Activated CD4-positive, alpha-beta memory T cell treated with anti-CD3 and anti-CD28 coated beads, Interleukin-2, amount 10 ng/mL, durations not matched to agents 7 days and 5 days (primary cell): ENCODE results near the gene CD2. TPM values are rescaled to one million over a fixed set of nuclear protein-coding genes. Genes with fewer than 3 reads are reported as not detected.

Source experiments
- CTCF ChIA-PET: fragments of 350-600 bp; sonication (Branson Sonifier 250); formaldehyde crosslinking; loops from one replicate; lab custom pipeline; 2021; ENCODE audit warnings: antibody characterized with exemption, inconsistent platforms; lab: Charles Lee
- POLR2A ChIA-PET: fragments of 350-600 bp; sonication (Branson Sonifier 250); formaldehyde crosslinking; loops from one replicate; lab custom pipeline; 2021; ENCODE audit warnings: antibody characterized with exemption; lab: Charles Lee
- DNase-seq: peaks from one replicate; pipeline ENCODE4 v3.0.0-alpha.2; 2020
- H3K27ac Mint-ChIP-seq: one replicate; pipeline ENCODE4 v1.8.0; 2021; ENCODE audit warnings: mild to moderate bottlenecking, mixed read lengths
- H3K27me3 Mint-ChIP-seq: one replicate; pipeline ENCODE4 v1.8.0; 2021; ENCODE audit warnings: mixed read lengths
- H3K36me3 Mint-ChIP-seq: one replicate; pipeline ENCODE4 v1.8.0; 2021; ENCODE audit warnings: low read depth, mixed read lengths
- H3K4me1 Mint-ChIP-seq: one replicate; pipeline ENCODE4 v1.8.0; 2021; ENCODE audit warnings: mixed read lengths
- H3K4me3 Mint-ChIP-seq: one replicate; pipeline ENCODE4 v1.8.0; 2021; ENCODE audit warnings: mild to moderate bottlenecking, mixed read lengths
- H3K9me3 Mint-ChIP-seq: one replicate; pipeline ENCODE4 v1.8.0; 2021; ENCODE audit warnings: mixed read lengths
- total RNA-seq, 2 experiments: library from RNA; stranded (reverse); gene quantifications; one replicate each; pipeline ENCODE4 v1.2.3, GENCODE V29; 2021

The CD2 gene
- total RNA-seq, 2 experiments from 2014 or later, result 329 to 340 TPM

DNA sequence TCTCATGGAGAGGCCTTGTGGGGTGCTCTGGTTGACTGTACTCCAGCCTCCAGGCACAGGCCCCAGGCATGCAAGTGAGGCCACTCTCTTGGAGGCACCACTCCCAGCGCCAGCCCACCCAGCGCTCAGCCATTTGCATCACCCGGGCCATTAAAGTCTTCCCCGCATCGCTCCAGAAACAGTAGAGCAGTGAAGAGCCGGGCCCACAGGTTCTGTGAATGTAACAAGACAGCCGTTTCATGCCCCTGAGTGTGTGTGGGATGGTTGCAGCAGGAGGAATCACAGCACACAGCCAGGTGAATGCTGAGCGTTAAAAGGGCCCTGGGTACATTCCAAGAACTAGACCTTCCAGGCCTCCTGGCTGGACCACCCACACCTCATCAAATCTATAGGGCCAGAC is 19.0 kb upstream of the CD2 start:
- no peak overlapping the region for H3K4me3 Mint-ChIP-seq
- peaks cover 4% of the 10 kb centered on the region for H3K36me3 Mint-ChIP-seq
- ChIA-PET CTCF (interaction anchor here (0.8 to 3.4 kb wide), 4 partner anchors 10 to 146 kb away, joined by 3 to 14 read pairs (median 8); no protein-coding TSS in a partner anchor), POLR2A (interaction anchor here (1.0 kb wide), 1 partner anchor 28 kb away, joined by 3 read pairs; no protein-coding TSS in a partner anchor)
- H3K27ac Mint-ChIP-seq, result no peak overlapping the region
- DNase-seq, result no peak
- H3K27me3 Mint-ChIP-seq, result no peaks in the 10 kb centered on the region
- no peaks in the 10 kb centered on the region for H3K9me3 Mint-ChIP-seq
- peaks cover 45% of the 10 kb centered on the region for H3K4me1 Mint-ChIP-seq

DNA sequence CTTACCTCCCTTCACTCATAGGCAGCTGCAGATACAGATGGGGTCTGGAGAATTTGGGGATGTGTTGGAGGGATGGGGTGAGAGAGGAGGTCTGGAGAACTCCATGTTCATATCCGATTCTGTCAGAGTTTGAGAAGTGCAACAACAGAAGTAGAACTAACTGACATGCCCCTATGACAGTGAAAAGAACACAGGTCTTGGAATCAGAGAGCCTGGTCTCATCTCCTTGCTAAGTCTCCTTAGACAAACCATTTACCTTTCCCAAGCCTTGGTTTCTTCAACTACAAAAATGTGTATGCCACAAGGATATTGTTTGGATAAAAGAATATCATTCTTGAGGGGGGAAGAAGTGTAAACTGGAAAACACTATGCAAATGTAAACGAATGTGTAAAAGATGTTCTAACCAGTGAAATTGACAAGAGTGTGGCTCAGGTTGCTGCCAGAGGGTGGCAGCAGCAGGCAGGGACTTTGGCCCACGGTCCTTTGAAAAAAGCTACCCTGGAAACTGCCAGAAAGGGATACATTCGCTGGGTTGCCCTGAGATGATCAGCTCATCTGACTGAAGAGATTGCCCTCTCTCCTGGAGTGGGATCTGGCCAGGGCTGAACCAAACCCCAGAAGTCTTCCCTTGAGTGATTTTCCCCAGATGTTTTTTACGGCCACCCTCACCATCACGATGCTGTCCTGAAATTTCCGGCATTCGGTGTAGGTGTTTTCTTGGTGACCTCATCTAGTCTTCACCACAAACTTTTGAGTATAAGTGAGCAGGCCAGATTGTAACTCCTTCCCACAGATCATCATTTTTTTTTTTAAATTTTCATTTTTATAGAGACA is 17.0 kb upstream of the CD2 start:
- Mint-ChIP-seq H3K27ac (peak overlapping the region; percentile 99), H3K27me3 (no peaks in the 10 kb centered on the region), H3K36me3 (peaks cover 17% of the 10 kb centered on the region), H3K9me3 (peaks cover 3% of the 10 kb centered on the region), H3K4me3 (peak overlapping the region; percentile 68), H3K4me1 (peaks cover 57% of the 10 kb centered on the region)
- POLR2A ChIA-PET, result interaction anchor here (0.7 to 7.4 kb wide), 19 partner anchors 9 to 321 kb away, joined by 3 to 283 read pairs (median 8); partner anchors contain the start of genes CD2 and TTF2
- peak; percentile 85 for DNase-seq
- CTCF ChIA-PET, result interaction anchor here (0.7 to 5.1 kb wide), 42 partner anchors 9 to 392 kb away, joined by 3 to 134 read pairs (median 6); partner anchors contain the start of genes CD2 and TTF2

DNA sequence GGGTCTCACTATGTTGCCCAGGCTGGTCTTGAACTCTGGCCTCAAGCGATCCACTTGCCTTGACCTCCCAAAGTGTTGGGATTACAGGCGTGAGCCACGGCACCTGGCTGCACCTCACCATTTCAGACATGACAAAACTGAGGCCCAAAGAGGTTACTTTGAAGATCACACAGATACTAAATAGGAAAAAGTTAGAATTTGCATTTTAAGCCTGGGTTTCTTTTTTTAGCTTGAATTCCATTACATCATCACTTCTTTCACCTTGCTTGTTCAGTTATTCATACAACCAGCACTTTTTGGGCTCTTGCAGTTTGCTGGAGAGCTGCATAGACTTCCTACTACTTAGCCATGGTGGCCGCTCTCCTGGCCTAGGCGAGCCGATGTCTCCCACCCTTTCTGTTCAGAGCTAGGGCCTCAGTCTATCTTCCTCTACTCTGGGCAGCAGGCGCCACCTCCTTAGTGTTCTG is 16.3 kb upstream of the CD2 start:
- Mint-ChIP-seq H3K36me3 (peaks cover 22% of the 10 kb centered on the region), H3K4me3 (peak overlapping the region; percentile 68), H3K27me3 (no peaks in the 10 kb centered on the region), H3K9me3 (peaks cover 5% of the 10 kb centered on the region), H3K27ac (peak overlapping the region; percentile 99), H3K4me1 (peaks cover 57% of the 10 kb centered on the region)
- POLR2A ChIA-PET, result interaction anchor here (0.9 to 7.4 kb wide), 20 partner anchors 9 to 320 kb away, joined by 3 to 283 read pairs (median 8); partner anchors contain the start of genes CD2 and TTF2
- CTCF ChIA-PET, result interaction anchor here (0.6 to 5.1 kb wide), 43 partner anchors 9 to 391 kb away, joined by 3 to 134 read pairs (median 6); partner anchors contain the start of genes CD2 and TTF2
- peak; percentile 43 for DNase-seq

DNA sequence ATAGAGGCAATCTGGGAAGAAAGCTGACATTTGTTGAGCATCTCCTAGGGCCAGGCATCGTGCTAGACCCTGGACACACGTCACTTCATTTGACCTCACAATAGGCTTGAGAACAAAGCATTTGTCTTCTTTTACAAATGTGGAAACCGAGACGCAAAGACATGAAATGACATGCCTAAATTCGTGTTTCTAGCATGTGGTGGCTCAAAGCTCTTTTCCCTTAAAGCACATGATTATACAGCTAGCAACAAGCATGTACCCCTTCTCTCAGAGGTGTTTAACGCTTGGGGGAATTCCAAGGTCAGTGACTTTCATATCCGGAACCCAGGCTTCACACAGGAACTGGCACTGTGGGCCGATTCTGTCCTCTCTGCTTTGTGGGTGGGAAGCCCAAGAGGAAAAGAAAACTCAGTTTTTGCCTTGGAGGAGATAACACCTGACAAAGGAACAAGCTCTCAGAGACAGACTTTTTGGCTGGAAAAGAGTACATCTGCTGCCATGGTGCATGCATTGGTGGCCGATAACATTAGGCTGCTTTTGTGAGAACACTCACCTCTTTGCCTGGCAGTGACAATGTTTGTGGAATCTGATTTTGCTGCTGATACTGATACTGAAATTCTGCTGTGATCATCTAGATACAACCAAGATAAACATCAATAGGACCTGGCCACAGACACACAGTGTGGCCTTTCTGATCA is 15.4 kb upstream of the CD2 start:
- Mint-ChIP-seq H3K27me3 (no peaks in the 10 kb centered on the region), H3K4me1 (peaks cover 57% of the 10 kb centered on the region), H3K9me3 (peaks cover 14% of the 10 kb centered on the region), H3K4me3 (peak overlapping the region; percentile 68), H3K27ac (peak overlapping the region; percentile 99), H3K36me3 (peaks cover 31% of the 10 kb centered on the region)
- peak; percentile 68 for DNase-seq
- ChIA-PET CTCF (interaction anchor here (0.6 to 5.1 kb wide), 25 partner anchors 14 to 350 kb away, joined by 3 to 134 read pairs (median 11); partner anchors contain the start of genes CD2 and TTF2), POLR2A (interaction anchor here (0.6 to 7.4 kb wide), 20 partner anchors 10 to 323 kb away, joined by 3 to 283 read pairs (median 8); partner anchors contain the start of genes CD2 and TTF2)

DNA sequence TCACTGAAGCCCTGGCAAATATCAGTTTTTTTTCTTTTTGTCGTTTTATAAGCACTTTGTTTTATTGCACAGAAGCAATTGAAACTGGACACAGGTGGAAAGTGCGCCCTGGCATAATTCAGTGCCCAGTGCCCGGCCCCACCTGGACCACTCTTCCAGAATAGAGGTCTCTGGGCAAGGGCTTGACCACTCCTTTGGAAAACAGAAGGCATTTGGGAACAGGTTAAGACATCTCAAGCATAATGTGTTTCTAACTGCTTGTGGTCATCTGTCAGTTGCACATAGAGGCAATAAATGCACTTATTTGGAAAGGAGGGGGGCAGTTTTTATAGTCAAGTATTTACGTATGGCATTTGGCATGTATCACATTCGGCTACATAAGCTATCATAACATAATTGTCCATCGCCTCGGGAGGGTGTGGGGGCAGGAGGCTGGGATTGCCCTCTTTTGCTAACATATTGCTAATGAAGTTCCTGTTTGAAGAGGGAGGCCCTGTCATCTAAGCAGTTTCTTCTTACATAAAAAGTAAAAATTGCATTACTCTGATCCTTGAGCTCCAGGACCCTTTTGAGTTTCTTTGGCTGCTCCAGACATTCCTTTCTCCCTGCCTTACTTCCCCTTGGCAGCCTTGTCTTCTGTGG is 14.7 kb upstream of the CD2 start:
- POLR2A ChIA-PET, result interaction anchor here (0.6 to 7.4 kb wide), 16 partner anchors 11 to 323 kb away, joined by 3 to 283 read pairs (median 14); partner anchors contain the start of genes CD2 and TTF2
- DNase-seq, result no peak
- CTCF ChIA-PET, result interaction anchor here (1.0 to 5.1 kb wide), 10 partner anchors 13 to 320 kb away, joined by 3 to 134 read pairs (median 38); partner anchors contain the start of genes CD2 and TTF2
- H3K36me3 Mint-ChIP-seq, result peaks cover 38% of the 10 kb centered on the region
- peaks cover 55% of the 10 kb centered on the region for H3K4me1 Mint-ChIP-seq
- peak overlapping the region; percentile 99 for H3K27ac Mint-ChIP-seq
- H3K4me3 Mint-ChIP-seq, result peak overlapping the region; percentile 68
- H3K9me3 Mint-ChIP-seq, result peaks cover 21% of the 10 kb centered on the region
- H3K27me3 Mint-ChIP-seq, result no peaks in the 10 kb centered on the region

DNA sequence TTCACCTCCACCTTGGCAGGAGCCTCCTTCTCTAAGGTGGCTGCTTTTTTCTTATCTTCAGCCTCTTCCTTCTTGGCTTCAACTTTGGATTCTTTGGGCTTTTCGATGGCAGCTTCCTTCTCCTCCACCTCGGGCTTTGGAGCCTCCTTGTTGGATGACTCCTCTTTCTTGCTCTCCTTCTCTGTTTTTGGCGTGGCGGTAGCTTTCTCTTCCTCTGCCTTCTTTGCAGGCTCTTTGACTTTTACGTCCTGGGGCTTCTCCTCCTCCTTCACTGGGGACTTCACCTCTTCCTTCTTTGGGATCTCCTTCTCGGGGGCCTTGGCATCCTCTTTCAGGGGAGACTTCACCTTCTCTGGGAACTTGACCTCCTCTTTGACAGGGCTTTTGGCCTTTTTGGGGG is 13.9 kb upstream of the CD2 start:
- peak overlapping the region; percentile 99 for H3K27ac Mint-ChIP-seq
- peaks cover 55% of the 10 kb centered on the region for H3K4me1 Mint-ChIP-seq
- H3K27me3 Mint-ChIP-seq, result no peaks in the 10 kb centered on the region
- ChIA-PET CTCF (interaction anchor here (4.3 to 5.1 kb wide), 4 partner anchors 12 to 77 kb away, joined by 37 to 134 read pairs (median 115); partner anchors contain the start of gene CD2), POLR2A (interaction anchor here (0.7 to 7.4 kb wide), 6 partner anchors 13 to 192 kb away, joined by 3 to 283 read pairs (median 105); partner anchors contain the start of gene CD2)
- H3K9me3 Mint-ChIP-seq, result peaks cover 29% of the 10 kb centered on the region
- H3K36me3 Mint-ChIP-seq, result peaks cover 46% of the 10 kb centered on the region
- no peak overlapping the region for H3K4me3 Mint-ChIP-seq
- no peak for DNase-seq

DNA sequence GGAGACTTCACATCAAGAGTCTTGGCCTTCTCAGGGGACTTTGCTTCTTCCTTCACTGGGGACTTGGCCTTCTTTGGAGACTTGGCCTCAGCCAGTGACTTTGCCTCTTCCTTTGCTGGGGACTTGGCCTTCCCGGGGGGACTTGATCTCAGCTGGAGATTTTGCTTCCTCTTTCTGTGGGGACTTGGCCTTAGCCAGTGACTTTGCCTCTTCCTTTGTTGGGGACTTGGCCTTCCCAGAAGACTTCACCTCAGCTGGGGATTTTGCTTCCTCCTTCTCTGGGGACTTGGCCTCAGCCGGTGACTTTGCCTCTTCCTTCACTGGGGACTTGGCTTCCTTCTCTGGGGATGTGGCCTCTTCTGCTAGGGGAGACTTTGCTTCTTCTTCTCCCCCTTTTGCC is 13.5 kb upstream of the CD2 start:
- no peaks in the 10 kb centered on the region for H3K27me3 Mint-ChIP-seq
- peaks cover 33% of the 10 kb centered on the region for H3K9me3 Mint-ChIP-seq
- CTCF ChIA-PET, result interaction anchor here (4.8 to 5.1 kb wide), 2 partner anchors 12 to 68 kb away, joined by 37 to 109 read pairs; partner anchors contain the start of gene CD2
- DNase-seq, result no peak
- no peak overlapping the region for H3K4me3 Mint-ChIP-seq
- H3K36me3 Mint-ChIP-seq, result peaks cover 51% of the 10 kb centered on the region
- peaks cover 53% of the 10 kb centered on the region for H3K4me1 Mint-ChIP-seq
- POLR2A ChIA-PET, result interaction anchor here (5.3 to 7.4 kb wide), 2 partner anchors 13 to 75 kb away, joined by 97 to 283 read pairs; partner anchors contain the start of gene CD2
- H3K27ac Mint-ChIP-seq, result peak overlapping the region; percentile 99

DNA sequence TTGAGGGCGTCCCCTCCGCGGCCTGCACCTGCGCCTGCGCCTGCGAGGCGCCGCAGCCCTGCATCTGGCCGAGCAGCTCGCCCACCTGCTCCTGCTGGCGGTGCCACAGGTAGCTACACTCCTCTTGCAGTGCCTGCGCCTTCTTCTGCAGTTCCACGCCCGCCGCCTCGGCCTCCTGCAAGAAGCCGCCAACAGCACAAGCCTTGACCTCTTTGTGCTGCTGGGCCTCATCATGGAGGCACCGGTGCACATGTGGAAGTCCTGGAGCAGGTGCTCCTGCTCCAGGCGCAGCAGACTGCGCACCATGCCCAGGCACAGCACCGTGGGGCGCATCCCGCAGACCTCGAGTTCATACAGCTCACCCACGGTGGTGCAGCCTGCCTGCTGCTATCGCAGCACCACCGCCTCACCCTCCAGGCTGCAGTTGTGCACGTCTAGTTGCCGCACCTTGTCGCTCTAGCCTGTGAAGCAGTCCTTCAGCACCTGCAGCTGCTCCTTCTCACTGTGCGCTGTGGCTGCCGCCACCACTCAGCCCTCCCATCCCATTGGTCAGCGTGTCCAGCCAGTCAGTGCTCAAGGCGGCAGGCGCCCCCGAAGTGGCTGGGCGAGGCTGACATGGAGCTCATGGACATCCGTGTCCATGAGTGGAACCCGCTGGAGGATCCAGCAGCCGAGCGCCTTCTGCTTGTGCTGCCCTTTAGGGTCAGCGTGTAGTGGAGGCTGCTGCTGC is 12.2 kb upstream of the CD2 start:
- DNase-seq, result no peak
- POLR2A ChIA-PET, result interaction anchor here (1.8 to 7.4 kb wide), 3 partner anchors 11 to 85 kb away, joined by 5 to 283 read pairs (median 11); partner anchors contain the start of gene CD2
- Mint-ChIP-seq H3K27me3 (no peaks in the 10 kb centered on the region), H3K4me3 (no peak overlapping the region), H3K4me1 (peaks cover 45% of the 10 kb centered on the region), H3K27ac (no peak overlapping the region), H3K9me3 (peaks cover 42% of the 10 kb centered on the region), H3K36me3 (peaks cover 60% of the 10 kb centered on the region)
- CTCF ChIA-PET, result no interaction called here

DNA sequence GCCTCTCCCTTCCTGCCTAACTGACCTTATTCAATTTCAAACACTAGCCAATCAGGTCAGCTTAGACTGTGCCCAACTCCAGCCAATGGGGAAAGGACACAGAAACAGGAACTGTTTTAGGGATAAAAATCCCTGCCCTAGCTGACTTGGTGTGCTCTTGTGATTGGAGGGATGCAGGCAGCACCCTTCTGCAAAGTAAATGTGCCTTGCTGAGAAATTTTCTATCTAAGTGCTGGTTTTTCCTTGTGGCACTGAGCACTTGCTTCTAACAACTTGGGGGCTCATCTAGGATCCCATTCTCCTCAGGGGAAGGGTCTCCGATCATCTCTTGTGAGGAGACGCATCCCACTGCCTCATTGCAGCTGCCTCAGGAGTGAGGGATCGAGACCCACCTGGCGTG is 10.7 kb upstream of the CD2 start:
- POLR2A ChIA-PET, result interaction anchor here (1.8 to 7.4 kb wide), 3 partner anchors 10 to 83 kb away, joined by 5 to 283 read pairs (median 11); partner anchors contain the start of gene CD2
- Mint-ChIP-seq H3K4me1 (peaks cover 29% of the 10 kb centered on the region), H3K9me3 (peaks cover 57% of the 10 kb centered on the region)

DNA sequence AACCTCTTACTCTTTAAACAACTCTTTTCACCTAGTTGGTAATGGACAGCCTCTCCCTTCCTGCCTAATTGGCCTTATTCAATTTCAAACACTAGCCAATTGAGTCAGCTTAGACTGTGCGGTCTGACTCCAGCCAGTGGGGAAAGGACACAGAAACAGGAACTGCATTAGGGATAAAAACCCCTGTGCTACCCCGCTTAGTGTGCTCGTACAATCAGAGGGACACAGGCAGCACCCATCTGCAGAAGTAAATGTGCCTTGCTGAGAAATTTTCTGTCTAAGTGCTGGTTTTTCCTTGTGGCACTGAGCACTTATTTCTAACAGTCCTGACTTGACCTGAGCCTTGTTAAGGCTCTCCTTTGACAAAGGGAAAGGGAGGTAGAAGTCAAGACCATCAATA is 6.0 kb upstream of the CD2 start:
- Mint-ChIP-seq H3K4me3 (no peak overlapping the region), H3K9me3 (peaks cover 64% of the 10 kb centered on the region), H3K36me3 (peaks cover 71% of the 10 kb centered on the region), H3K27me3 (no peaks in the 10 kb centered on the region), H3K4me1 (peaks cover 28% of the 10 kb centered on the region), H3K27ac (no peak overlapping the region)
- POLR2A ChIA-PET, result interaction anchor here (9.1 to 13.4 kb wide), 3 partner anchors 8 to 57 kb away, joined by 283 to 488 read pairs (median 324); no protein-coding TSS in a partner anchor
- CTCF ChIA-PET, result interaction anchor here (2.4 to 9.8 kb wide), 2 partner anchors 10 to 23 kb away, joined by 6 to 109 read pairs; no protein-coding TSS in a partner anchor
- no peak for DNase-seq

More for the DNA sequence above, 10.7 kb upstream of the CD2 start:
- H3K27ac Mint-ChIP-seq, result no peak overlapping the region
- H3K4me3 Mint-ChIP-seq, result no peak overlapping the region
- no peak for DNase-seq
- H3K27me3 Mint-ChIP-seq, result no peaks in the 10 kb centered on the region
- CTCF ChIA-PET, result no interaction called here
- peaks cover 76% of the 10 kb centered on the region for H3K36me3 Mint-ChIP-seq

DNA sequence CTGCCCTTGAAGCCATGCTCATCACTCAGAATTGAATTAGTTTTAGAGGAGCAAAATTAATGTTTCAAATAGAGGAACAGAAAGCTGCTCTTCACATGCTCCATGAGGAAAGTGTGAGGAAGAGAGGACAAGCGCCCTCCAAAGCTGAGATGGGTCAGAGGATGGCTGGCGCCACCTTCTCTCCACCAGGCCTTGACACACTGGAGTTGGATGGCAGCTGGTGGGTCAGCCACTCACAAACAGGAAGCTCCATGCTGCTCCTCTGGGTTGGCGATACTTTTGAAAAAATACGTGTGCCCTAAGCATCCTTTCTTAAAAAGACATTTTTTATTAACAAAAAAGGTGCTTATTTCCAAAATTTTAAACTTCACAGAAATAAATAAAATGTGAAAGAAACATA is 3.1 kb upstream of the CD2 start:
- ChIA-PET CTCF (interaction anchor here (0.9 to 9.8 kb wide), 13 partner anchors 12 to 183 kb away, joined by 3 to 109 read pairs (median 5); no protein-coding TSS in a partner anchor), POLR2A (interaction anchor here (0.8 to 13.4 kb wide), 9 partner anchors 8 to 309 kb away, joined by 3 to 488 read pairs (median 8); partner anchors contain the start of gene TTF2)
- no peak for DNase-seq
- H3K4me3 Mint-ChIP-seq, result peak overlapping the region; percentile 63
- H3K27me3 Mint-ChIP-seq, result no peaks in the 10 kb centered on the region
- H3K4me1 Mint-ChIP-seq, result peaks cover 35% of the 10 kb centered on the region
- peaks cover 37% of the 10 kb centered on the region for H3K9me3 Mint-ChIP-seq
- peak overlapping the region; percentile 88 for H3K27ac Mint-ChIP-seq
- H3K36me3 Mint-ChIP-seq, result peaks cover 65% of the 10 kb centered on the region
